NCI-H69 (cell line): ENCODE results near the gene RCAN2.
A peak's percentile ranks its signal among the peaks of the same experiment; 100 is the strongest.
"Not testable (repeated sequence)": the region's sequence is repeated elsewhere in the genome, so short reads cannot be mapped to it uniquely, and the experiment has no call there.

ENCODE experiments used
- DNase-seq: peaks from one replicate; lab custom pipeline; 2025; lab: John Stamatoyannopoulos, UW

Gene RCAN2

GRCh38 chr6:46440141-46440540, 51.1 kb downstream of the RCAN2 start:
- no peak for DNase-seq

- DNase-seq: no peak
Observed at GRCh38 chr6:46438245-46438644, 53.0 kb downstream of the RCAN2 start.

- DNase-seq: no peak
Observed at GRCh38 chr6:46437671-46438221, 53.5 kb downstream of the RCAN2 start.

- no peak for DNase-seq
Observed at GRCh38 chr6:46422619-46423018, 68.6 kb downstream of the RCAN2 start.

DNA sequence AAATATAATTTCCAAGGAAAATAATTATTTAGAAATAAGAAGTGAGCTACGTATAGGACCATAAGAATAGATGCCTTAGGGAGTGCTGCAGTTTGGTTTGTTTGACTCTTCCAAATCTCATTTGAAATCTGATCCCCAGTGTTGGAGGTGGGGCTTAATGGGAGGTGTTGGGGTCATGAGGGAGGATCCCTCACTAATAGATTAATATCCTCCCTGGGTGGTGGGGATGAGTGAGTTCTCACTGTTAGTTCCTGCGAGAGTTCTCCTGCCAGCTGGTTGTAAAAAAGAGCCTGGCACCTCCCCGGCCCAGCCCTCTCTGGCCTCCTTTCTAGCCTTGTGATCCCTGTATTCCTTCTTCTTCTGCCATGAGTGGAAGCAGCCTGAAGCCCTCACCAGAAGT, 69.3 kb downstream of the RCAN2 start:
- DNase-seq: peak; percentile 17

DNA sequence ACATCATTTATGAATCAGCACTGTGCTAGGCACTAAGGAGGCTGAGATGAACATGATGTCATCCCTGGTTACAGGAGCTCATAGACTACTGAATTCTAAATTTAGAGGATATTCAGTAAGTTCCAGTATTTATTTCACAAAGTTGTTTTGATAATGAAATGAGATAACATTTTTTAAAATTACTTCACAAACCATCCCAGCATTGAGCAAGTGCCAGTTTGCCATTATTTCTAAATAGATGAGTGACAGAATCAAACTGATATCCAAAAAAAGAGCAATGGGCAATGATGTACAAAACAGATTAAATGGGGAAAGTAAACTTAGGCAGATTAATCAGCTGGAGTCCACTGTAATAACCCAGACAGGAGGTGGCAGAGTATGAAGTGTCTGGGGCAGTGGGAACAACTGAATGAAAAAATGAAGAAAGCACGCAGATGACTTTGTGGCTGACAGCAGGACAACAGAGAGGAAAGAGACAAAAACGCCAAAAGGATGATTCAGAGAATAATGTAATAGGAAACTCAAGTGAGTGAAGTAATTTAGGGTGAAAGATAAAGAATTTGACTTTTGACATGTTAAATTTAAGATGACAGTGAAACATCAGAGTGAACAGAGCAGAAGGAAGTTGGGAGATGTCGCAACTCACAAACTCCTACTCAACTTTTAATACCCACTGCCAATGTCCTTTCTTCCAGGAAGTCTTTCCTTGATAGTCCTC, 70.2 kb downstream of the RCAN2 start:
- DNase-seq: no peak

DNA sequence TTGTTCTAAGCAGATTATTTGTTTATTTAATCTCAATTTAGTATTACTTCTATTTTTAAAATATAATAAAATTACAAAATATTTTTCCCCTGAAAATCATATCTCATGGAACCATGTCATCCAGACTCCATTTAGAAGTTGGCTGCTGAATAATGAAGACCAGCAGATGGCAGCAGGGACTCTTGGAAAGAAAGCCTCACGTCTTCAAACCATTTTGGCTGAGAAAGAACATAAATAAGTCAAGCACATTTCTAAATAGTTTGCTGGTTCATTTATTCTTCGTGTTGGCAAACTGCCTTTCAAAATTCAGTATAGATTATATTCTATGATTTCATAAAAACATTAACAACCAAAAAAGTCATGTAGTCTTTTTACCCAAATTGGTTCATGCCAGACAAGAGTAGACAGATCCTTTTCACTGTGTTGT, 71.7 kb downstream of the RCAN2 start:
- peak; percentile 79 for DNase-seq

GRCh38 chr6:46414398-46414797, 76.9 kb downstream of the RCAN2 start:
- no peak for DNase-seq

GRCh38 chr6:46412662-46413061, 78.6 kb downstream of the RCAN2 start:
- DNase-seq: peak; percentile 36

GRCh38 chr6:46411456-46412197, 79.6 kb downstream of the RCAN2 start:
- no peak for DNase-seq

DNA sequence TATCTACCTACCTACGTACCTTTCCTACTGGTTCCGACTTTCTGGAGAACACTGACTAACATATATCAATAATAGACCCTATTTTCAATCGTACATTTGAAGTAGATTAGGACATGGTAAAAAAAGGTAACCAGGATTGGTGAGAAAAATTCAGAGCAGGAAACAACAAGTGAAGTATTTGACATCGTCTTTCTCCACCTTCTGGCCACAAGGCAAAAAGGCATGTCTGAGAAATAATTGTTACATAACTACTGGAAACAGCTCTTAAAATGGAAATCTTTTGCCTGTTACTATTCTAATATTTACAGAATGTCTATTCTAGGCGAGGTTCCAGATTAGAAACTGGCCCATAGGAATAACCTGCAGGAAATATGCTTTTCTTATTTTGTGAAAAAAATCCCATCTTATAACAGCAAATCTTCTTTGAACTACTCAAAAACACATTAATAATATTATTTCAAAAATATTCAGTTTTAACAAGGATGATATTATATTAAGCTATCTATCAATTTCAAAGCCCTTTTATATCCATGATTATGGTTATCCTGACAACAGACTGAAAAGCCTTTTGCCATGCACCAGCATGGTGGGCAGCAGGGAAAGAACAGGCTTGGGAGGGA, 80.8 kb downstream of the RCAN2 start:
- DNase-seq: peak; percentile 84

DNA sequence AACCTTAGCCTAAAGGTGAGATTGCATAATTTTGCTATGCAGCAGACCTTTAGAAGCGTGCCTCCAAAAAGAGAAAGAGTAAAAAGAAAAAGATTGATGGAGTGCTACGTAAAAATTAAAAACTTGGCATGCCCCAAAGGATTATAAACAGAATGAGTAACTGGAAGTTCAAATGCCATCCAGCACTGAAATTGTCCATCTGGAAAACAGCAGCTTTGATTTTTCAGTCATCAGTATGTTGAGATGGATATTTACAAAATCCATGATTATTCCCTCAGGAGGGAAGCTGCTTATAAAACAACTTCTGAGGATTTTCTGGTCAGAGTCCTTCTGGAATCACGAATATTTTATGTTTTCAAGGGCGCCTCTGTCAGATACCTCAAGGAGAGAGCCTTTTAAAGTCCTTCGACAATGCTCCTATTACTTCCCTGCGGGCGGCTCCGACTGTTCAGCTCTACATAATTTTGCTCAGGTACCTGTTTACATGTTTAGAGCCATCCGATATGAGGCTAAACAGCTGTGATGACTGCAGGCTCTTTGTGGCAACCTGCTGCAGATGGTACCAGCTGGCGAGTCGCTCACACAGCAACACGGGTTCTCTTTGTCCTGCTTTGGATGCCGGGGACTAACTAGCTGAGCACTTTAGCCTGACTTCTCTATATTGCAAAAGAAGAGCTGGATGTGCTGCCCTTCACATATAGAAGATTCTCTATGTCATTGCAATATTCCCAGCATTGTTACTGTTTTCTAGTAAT, 83.3 kb downstream of the RCAN2 start:
- DNase-seq: peak; percentile 92

DNA sequence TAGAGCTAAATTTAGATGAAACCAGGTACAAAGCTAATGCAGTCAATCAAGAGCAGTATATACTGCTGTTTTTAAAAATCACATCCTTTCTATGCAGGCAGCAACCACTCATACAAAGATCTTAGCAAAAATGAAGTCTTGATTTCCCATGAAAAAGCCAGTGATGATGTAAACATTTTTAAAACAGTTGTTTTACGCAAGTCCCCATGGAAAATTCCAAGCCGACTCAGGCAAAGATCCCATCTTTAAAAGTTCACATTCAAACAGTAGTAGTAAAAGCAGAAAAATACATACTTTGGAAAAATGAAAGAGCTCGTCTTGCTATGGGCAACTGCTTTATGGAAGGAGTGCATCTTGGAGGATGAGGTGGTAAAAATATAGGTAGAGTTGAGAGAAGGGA, 84.0 kb downstream of the RCAN2 start:
- no peak for DNase-seq

- not testable (repeated sequence) for DNase-seq
Observed at GRCh38 chr6:46405620-46406180, 85.5 kb downstream of the RCAN2 start.

DNA sequence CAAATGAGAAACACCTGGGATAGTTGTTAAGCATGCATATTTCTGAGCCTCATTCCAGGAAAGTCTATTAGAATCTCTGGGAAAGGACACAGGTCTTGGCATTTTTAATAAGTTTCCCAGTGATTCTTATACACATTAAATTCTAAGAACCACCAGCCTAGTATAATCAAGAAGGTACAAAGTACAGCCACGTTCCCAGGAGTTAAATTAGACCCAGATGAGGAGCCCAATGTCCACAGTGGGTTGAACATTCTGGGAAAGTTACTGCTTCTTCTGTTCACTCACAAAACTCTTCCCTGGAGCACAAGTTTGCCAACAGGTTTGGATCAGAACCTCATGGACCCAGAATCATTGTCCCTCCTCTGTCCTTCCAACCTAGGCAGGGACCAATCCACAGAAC, 90.4 kb downstream of the RCAN2 start:
- no peak for DNase-seq

GRCh38 chr6:46395530-46395929, 95.7 kb downstream of the RCAN2 start:
- no peak for DNase-seq

DNA sequence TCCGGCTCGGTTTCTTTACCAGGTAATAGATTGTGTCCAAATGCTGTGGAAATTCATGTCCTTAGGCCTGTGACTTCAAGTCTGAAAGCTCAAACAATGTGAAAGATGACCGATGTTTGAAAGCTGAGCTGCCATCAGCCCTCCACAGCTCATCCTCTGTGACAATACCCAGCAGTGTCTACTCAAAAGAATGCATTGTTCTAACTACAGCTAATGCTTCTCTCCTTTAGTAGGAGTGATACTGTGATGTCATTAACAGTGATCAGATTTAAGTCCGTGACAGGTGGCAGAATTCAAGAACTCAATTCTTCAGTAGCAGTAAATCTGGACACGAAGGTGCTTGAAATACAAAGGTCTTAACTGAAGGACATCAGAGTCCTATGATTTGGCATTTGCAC, 97.3 kb downstream of the RCAN2 start:
- no peak for DNase-seq

GRCh38 chr6:46393161-46393939, 97.9 kb downstream of the RCAN2 start:
- no peak for DNase-seq

GRCh38 chr6:46392294-46392693, 99.0 kb downstream of the RCAN2 start:
- DNase-seq: no peak

DNA sequence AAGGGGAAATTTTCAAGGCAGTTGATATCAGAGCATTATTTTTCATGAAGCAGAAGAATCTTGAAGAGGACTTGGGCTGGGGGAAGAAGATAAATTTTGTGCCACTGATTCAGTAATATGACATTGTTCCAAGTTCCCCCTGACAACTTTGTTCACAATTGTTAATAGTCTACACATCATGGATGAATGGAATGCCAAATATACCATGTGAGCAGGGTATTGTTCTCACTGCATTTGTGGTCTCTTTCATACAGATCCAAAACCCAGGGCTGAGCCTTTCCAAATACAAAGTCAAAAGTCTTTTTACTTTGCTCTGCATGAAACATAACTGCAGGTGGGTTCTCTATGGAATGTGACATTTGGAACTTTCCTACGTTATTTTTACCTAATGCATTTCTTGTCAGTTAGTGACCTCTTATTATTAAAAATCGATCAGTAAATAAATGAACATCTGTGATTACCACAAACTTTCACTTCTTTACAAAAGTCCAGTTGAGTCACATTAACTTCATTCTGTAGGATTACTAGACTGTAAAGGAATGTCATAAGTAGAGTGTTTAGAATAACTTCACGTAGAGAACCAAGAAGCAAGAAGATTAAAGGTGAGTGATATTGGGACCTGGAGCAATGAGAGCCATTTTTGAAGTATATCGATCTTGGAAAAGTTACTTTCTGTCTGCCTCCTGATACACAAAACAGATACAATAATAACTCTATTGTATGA, 100.9 kb downstream of the RCAN2 start:
- DNase-seq: no peak
